NCI-H1436 (cell line): ENCODE data around the gene ELMO1.

Experiments used
- DNase-seq: peaks from one replicate; lab custom pipeline; 2025; lab: John Stamatoyannopoulos, UW

Gene ELMO1

DNA sequence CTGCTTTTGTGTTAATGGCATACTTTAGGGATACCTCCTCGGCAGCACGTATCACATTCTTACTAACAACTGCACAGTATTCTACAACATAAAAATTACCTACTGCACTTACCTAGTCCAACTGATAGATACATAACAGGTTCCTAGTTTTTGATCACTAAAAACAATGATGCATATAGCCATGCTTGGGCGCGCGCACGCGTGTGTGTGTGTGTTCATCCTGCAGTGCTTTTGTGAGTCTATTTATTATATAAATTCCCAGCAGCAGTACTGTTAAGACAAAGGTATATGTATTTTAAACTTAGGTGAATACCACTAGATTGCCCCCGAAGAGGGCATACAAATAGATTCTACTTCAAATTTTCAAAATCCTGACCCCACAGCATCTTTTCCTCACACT lies 181.4 kb downstream of the ELMO1 start:
- DNase-seq: no peak

DNA sequence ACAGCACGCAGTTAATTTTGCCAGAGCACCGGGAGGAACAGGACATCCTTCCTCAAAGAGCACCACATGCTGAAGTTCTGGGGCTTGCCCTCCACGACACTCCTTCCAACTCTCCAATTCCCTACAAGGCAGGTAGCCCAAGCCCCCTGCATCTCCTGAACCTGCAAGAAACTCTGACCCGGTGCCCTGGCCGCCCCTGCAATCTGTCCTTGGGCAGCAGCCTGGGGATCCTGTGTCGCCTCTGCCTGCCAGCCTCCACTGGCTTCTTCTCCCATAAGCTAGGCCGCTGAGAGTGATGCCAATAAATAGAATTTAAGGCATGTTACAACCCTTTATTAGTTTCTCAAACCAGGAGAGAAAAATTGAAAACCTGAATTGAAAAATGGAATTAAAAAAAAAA lies 182.8 kb downstream of the ELMO1 start:
- DNase-seq: no peak

DNA sequence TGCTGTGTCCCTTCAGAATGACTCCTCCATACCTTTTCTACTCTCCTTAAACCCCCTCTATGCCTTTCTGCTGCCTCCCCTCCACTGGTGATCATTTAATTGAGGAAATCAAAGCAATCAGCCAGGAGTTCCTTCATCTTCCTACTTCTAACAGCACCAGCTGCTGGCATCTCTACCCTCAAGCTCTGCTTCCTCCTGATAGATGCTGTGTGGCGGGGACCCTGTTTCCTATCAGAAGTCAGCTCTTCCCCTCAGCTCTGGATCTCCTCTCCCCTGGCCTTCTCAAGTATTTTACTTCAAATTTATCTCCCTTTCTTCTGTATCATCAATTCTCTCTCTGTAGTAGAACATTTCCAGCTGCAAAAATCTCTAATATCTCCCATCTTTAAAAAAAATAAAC lies 183.7 kb downstream of the ELMO1 start:
- DNase-seq: no peak

DNA sequence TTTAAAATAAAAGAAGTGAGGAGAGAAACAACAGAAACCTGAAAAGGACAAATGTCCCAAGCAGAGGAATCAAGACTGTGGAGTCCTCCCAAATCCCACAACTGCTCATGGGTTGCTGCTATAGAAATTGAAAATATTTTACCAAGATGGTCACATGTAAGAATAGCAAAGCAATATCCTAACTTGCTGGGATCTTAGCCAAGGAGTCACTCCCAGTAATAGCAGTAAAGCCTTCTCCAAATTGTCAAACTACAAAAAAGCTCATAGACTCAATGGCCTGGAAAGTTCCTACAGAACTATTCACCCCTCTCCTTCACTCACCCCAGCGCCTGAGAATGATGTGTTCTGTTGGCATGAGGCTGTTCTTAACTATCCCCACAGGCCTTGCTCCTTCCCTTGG lies 186.5 kb downstream of the ELMO1 start:
- no peak for DNase-seq

DNA sequence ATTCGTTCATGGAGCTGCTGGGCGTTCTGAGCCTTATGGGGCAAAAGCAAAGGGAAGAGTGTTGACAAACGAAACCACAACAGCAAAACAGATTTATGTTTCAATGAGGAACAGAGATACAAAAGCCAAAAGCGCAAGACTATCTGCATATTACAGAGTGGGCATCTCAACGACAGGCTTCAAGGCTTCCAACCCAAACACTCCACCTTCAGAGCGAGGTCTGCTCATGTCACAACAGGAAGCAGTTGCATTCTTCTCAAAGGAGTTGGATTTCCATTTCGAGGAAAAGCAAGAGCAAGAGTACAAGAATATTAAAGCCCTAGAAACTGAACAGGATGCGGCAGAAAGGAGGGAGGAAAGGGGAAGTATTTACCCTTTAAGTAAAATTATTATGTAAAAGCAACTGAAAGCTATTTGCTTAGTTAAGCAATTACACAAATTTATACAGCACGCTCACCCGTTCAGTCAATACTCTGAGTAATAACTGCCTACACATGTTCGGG lies 189.3 kb downstream of the ELMO1 start:
- DNase-seq: no peak

DNA sequence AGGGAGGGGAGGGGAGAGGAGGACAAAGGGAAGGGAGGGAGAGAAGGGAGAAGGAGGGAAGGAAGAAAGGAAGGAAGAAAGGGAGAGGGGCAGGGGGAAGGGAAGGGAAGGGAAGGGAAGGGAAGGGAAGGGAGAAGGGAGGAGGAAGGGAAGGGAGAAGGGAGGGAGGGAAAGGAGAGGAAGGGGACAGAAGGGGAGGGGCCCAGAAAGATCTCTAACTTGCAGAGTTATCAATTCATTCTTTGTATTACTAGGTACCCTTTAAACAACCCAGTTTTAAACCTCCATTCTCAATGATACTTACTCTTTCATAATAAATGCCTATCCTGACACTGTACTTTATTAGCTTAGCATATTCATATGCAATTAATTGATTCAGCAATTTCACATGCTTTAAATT lies 192.0 kb downstream of the ELMO1 start:
- DNase-seq: no peak

DNA sequence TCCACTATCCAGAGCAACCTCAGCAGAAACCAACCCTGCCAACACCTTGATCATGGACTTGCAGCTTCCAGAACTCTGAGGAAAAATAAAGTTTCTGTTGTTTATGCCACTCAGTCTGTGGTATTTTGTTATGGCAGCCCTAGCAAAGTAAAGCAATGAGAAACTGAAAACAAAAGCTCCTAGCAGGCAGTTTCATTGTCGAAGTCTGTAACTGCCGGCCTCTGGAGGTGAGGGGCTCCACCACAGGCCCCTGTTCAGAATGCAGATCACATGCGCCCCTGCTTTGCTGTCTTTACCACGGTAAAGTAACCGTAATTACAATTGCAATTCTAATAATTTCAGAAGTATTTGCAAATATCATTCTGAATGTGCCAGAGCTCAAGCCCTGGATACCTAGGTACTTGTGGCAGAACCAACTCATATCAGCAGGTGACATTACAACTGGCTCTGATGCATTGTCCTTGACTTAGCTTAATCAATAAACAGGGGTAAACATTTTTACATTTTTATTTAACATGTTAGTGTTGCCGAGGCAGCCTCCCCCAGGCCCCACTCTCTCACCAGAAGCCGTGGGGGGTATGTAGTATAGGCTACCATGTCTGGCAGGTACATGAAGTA lies 193.2 kb downstream of the ELMO1 start:
- no peak for DNase-seq

DNA sequence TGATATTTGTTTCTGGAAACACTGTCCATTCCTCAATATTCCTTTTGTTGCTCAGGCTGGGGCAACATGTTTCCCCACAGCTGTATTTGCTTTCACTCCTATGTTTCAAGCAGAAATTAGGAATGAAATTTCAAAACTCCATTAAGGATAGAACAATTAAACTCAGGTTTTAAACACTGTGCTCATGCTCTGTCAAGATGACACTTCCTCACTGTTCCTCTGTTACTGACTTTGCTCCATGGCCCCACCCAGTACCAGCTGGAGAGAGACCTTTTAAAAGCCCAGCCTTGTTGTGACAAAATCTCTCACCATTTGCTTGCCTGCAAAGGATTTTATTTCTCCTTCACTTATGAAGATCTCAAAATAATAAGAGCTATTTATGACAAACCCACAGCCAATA lies 197.4 kb downstream of the ELMO1 start:
- DNase-seq: no peak

DNA sequence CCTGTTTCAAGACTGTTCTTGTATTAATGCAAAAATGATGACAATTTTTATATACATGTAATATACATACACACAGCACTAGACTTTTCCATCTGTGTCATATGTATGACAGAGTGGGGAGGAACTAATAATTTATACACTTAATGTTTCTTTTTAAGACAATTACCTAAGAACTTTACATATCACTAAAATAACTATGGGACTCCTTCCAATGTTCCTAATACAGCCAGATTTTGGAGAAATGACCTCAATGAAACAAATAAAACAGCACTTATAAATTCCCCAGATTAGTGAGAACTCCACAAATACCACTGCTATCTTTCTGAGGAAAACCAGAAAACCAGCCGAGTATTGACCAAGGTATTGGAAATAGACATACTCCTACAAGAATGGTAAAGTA lies 199.4 kb downstream of the ELMO1 start:
- DNase-seq: no peak

DNA sequence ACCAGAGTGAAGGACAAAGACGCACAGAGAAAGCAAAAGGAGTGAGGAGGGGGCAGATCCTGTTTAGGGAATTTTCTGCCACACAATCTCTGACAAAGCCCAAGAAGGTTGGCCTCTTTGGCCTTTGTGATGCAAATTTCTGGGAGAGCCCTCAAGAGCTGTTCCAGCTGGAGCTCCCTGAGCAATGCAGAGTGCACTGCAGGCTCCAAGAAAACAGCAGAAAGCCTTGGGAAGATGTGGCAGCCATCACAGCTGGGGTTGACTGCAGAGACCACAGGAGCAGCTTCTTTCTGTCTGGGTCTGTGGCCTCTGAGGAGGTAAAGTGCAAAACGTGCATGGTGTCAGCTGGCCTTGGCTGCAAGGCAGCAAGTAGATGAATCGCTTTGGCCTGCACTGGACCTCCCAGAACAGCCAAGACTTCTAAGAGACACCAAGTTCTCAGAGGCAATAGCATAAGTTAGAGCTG lies 200.2 kb downstream of the ELMO1 start:
- DNase-seq: no peak

DNA sequence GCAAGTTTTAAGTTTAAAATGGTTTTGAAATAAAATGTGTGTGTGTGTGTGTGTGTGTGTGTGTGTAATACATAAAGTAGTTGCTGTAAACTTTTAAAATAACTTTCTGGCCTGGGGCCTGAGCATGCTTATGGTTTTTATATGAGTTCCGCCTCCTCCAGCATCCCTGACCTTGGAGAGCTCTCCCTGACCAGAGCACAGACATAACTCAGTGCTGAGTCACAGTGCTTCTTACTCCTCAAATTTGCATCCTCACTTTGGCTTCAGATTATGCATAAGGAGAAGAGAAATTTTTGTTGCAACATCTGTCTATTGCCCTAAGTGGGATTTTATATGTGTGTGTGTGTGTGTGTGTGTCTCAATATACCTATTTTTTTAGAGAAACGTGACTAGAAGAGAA lies 200.8 kb downstream of the ELMO1 start:
- DNase-seq: no peak

DNA sequence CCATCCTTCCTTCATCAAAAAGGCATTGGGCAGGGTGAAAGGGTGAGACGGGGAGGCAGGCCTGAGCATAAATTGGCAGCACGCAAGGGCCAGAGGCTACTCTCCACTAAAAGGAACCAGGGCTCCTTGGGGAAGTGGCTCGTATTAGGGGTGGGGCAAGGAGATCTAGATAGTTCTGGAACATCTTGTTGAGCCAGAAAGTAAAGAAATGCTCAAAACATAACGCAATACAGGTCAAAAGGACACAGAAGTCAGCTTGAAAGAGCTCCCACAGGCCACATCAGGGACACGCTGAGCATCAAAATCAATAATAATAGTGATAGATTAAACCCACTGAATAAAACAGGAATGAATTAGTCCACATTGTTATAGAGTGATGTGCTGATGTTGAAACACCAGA lies 203.1 kb downstream of the ELMO1 start:
- no peak for DNase-seq

DNA sequence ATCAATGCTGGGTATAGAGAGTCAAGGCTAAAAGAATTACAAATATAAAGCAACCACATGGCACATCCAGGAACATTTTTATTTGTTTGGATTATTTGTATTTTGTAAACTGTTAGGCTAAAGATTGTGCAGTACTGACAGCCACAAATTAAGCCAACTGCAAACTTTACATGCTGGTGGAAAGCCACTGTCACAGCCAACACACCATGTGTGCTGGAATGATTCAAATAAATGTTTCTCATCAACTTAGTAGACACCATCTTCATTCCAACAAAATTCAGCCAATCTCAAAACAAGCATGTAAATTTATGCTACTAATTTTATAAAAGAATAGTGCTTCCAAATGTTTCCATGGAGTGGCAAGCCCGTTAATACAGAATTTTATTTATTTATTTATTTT lies 211.8 kb downstream of the ELMO1 start:
- DNase-seq: no peak

DNA sequence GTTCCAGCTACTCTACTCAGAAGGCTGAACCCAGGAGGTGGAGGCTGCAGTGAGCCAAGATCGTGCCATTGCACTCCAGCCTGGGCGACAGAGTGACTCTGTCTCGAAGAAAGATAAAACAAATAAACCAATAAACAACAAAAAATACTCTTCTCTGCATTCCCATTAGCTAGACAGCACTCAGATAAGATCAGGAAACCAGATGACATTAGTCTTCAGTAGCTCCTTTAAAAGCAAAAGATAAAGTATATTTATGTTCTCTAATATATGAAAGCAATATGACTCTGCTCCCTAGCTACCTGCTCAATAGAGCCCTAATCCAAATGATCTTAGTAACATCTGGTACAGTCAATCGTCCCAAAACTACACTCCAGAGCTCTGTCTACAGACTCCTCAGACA lies 212.9 kb downstream of the ELMO1 start:
- DNase-seq: no peak

DNA sequence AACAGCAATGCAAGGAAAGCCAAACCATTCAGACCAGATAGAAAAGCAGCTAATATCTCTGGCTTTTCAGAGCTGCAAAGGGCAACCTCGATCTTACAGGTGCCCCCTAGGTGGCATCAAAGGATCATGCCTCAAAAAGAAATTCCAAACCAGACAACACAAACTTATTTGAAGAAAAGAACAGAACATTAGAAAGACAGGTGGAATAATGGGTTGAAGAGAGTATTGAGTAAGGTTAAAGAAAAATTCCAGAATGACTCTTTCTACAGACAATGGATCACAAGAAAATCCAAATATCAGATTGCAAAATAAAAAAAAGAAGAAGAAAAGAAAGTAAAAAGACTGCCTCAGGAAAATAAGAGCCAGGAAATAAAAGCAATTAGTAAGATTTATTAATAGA lies 213.7 kb downstream of the ELMO1 start:
- DNase-seq: no peak

DNA sequence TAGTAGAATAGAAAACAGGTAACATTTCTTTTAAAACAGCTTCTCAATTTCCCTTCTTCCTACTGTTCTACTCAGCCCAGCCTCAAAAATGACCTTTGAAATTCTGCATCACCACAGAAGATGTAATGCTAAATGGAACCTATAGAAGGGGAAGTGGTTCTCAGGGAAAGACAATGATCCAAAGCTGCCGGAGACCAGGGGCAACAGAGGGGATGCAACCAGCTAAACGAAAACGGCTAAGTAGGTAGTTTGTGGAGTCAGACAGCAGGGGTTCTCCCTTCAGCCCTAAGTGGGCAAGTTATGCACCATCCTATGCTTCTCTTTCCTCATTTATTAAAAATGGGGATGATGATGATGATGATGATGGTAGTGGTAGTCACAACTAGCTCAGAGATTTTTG lies 214.3 kb downstream of the ELMO1 start:
- DNase-seq: no peak

DNA sequence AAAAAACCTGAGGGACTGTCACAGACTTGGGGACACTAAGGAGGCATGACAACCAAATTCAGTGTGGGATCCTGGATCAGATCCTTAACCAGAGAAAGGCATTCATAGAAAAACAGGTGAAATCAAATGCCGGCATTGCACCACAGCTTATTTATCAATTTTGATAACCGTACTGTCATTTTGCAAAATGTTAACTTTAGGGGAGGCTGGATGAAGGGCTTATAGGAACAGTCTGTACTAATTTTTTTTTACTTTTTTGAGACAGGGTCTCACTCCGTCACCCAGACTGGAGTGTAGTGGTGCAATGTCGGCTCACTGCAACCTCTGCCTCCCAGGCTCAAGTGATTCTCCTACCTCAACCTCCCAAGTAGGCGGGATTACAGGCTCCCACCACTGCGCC lies 217.1 kb downstream of the ELMO1 start:
- no peak for DNase-seq

DNA sequence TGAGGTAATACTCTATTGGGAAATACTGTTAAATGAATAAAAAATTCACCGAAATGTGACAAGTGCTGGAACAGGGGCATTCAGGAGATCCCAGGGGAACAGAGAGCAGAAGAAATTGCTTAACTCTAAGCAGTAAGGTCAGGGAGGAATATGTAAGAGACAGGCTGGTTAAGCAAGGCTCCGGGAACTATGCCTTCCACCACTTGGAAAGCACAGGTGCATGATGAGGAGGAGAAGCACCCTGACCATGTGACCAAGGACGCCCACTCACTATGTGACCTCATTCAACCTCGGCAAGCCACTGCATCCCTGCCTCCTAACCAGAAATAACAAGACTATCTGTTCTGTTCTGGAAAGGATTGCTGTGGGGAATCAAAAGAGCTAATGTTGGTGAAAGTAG lies 218.4 kb downstream of the ELMO1 start:
- DNase-seq: no peak

DNA sequence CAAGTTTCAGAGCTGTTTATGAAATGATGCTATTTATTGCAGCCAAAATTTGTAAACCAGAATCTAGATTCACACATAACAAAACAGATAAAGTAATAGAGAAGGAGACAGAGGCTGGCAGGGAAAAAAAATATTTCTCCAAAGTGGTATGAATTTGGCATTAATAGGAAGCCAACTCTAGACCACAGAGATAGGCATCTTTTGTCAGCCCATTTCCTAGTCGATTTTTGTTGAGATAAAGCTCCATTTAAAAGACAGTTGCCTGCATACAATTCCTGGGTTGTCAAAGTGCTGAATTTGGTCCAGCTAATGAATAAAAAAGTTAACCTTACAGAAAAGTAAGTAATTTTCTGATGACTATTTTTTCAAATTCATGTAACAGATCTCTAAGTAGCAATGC lies 219.3 kb downstream of the ELMO1 start:
- no peak for DNase-seq

DNA sequence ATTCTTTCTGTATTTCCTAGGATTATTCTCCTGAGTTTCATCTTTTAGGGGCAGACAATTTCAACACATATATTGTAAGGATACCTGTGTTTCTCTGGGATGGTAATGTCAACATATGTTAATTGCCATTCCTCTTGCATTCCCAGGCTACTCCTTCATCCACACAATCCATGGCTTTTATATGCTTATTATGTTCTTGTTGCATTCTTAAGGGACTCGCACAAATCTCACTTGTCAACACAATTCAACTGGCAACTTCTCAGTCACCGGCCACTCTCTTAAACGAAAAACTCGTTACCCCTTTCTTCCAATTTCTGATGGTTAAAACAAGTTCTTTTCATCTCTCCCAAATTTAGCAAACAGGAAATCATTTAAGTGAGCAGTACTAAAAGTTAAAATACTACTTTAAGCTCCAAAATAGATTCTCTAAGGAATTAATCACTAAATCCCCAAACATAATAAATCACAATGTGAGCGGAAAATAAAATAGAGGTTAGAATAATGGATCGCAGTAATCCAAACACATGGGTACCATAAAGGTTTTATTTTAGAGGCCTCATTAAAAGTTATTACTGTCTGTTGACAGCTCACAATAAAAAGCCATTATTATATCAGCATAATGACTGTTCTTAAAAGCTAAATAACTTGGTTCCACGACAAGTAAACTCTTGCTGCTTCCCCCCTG lies 223.2 kb downstream of the ELMO1 start:
- DNase-seq: no peak

DNA sequence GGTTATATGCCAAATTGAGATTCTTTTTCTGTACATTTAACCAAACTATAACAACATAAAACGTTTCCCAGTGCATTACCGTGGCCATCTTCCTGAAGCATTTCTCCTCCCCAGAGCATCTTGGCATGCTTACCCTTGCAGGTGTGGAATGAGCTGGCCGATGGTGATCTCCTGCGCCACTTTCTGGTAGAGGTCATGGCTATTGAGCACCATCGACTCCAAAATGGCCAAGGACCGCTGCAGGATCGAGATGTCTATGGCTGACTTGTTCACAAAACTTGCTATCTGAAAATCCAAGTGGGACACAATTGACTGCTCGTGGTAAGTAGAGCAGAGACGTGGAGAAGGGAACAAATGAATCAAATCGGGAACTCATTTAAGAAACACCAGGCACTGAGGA lies 223.9 kb downstream of the ELMO1 start:
- no peak for DNase-seq

DNA sequence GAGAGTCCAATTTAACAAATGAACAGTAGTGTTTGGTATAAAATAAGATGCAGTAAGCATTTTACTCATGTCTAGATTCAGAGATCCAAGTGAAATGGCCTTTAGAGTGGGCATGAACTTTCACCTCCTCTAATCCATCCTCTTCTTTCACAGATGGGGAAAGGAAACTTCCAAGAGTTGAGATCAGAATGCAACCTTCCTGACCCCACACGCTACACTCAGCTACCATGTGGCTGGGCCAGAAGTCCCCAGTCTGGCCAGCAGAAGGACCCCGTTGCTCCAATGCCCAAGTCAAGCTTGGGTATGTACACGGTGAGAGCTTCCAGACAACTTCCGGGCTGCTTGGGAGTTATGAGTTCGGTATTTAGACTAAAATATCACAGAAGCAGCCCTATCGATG lies 228.0 kb downstream of the ELMO1 start:
- no peak for DNase-seq

DNA sequence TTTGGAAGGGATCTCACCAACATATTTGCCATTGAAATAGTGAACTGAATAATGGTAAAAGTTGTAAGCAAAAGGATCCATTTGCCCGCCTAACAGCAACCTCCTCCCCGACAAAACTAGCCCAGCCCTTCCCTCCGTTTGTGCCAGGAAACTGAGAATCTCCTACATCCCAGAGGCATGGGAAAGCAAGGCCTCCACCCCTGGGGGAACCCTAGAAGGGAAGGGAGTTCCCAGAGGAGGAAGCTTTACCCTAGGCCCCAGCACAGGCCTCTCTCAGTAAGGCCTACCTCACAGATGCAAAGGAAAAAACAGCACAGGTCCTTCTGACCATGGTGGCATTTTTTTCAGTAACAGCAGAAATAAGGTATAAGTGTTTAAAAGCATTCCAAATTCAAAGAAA lies 229.7 kb downstream of the ELMO1 start:
- DNase-seq: no peak

DNA sequence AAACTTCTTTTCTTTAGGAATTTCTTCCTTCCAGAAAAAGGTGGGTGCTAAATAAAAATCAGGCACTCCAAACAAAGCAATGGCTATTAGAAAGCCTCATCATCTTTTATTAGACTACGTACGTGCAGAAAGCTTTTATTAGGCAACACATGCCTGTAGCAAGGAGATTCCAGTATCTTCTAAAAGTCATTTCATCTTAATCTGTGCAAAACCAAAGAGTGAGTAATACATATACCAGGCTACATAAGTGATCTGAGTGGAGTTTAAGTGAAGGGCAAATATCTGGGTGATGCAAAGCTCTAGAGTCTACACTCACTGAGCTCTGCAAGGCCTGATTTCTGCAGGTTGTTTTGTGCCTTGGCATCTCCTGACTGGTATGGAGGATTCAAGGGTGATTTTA lies 231.7 kb downstream of the ELMO1 start:
- no peak for DNase-seq
